HG03378 (cell line): ENCODE results near the gene LGALS9.
"Not testable (repeated sequence)": the region's sequence is repeated elsewhere in the genome, so short reads cannot be mapped to it uniquely, and the experiment has no call there.

Source experiments
- ATAC-seq: cut with Tn5 transposase; IDR thresholded peaks from one replicate; pipeline ENCODE4 v1.9.1; 2021; ENCODE audit warnings: mild to moderate bottlenecking, moderate library complexity; ENCODE audit not compliant: unreplicated experiment

Gene LGALS9

GRCh38 chr17:27651411-27652345, 20.7 kb downstream of the LGALS9 start:
- ATAC-seq: no peak

- not testable (repeated sequence) for ATAC-seq
Measured at GRCh38 chr17:27653449-27653971, 22.5 kb downstream of the LGALS9 start.

- ATAC-seq: peak; percentile 15
Measured at GRCh38 chr17:27654136-27654535, 23.1 kb downstream of the LGALS9 start.

- peak; percentile 63 for ATAC-seq
Measured at GRCh38 chr17:27654654-27655524, 23.9 kb downstream of the LGALS9 start.

GRCh38 chr17:27655525-27656111, 24.6 kb downstream of the LGALS9 start:
- ATAC-seq: not testable (repeated sequence)

GRCh38 chr17:27656620-27657019, 25.6 kb downstream of the LGALS9 start:
- not testable (repeated sequence) for ATAC-seq

GRCh38 chr17:27657620-27658019, 26.6 kb downstream of the LGALS9 start:
- no peak for ATAC-seq

- ATAC-seq: no peak
Measured at GRCh38 chr17:27659683-27660082, 28.7 kb downstream of the LGALS9 start.

GRCh38 chr17:27660436-27660835, 29.4 kb downstream of the LGALS9 start:
- no peak for ATAC-seq

- ATAC-seq: no peak
Measured at GRCh38 chr17:27663936-27664605, 33.1 kb downstream of the LGALS9 start.

- ATAC-seq: no peak
Measured at GRCh38 chr17:27664606-27664965, 33.6 kb downstream of the LGALS9 start.

GRCh38 chr17:27665549-27665948, 34.6 kb downstream of the LGALS9 start:
- no peak for ATAC-seq

- not testable (repeated sequence) for ATAC-seq
Measured at GRCh38 chr17:27666270-27666669, 35.3 kb downstream of the LGALS9 start.

- no peak for ATAC-seq
Measured at GRCh38 chr17:27666831-27667560, 36.0 kb downstream of the LGALS9 start.

GRCh38 chr17:27667656-27668487, 36.9 kb downstream of the LGALS9 start:
- no peak for ATAC-seq

GRCh38 chr17:27668488-27668823, 37.5 kb downstream of the LGALS9 start:
- no peak for ATAC-seq

- no peak for ATAC-seq
Measured at GRCh38 chr17:27669136-27669535, 38.1 kb downstream of the LGALS9 start.

GRCh38 chr17:27669850-27670249, 38.9 kb downstream of the LGALS9 start:
- no peak for ATAC-seq
